Endothelial cell (in vitro differentiated cells): ENCODE measurements around the gene KCNA3. TPM values are rescaled to one million over a fixed set of nuclear protein-coding genes. Genes with fewer than 3 reads are reported as not detected.

Experiments
- DNase-seq: peaks from one replicate; pipeline ENCODE4 v3.0.0; 2021; ENCODE audit warnings: low spot score
- H3K27ac Mint-ChIP-seq: one replicate; pipeline ENCODE4 v1.8.0; 2021; ENCODE audit warnings: mixed read lengths, inconsistent platforms; ENCODE audit not compliant: unreplicated experiment
- H3K27me3 Mint-ChIP-seq: one replicate; pipeline ENCODE4 v1.8.0; 2021; ENCODE audit warnings: mild to moderate bottlenecking, moderate library complexity, mixed read lengths, inconsistent platforms; ENCODE audit not compliant: unreplicated experiment
- H3K36me3 Mint-ChIP-seq: one replicate; pipeline ENCODE4 v1.8.0; 2021; ENCODE audit warnings: mild to moderate bottlenecking, low read depth, mixed read lengths, inconsistent platforms; ENCODE audit not compliant: unreplicated experiment
- H3K4me1 Mint-ChIP-seq: one replicate; pipeline ENCODE4 v1.8.0; 2021; ENCODE audit warnings: mild to moderate bottlenecking, mixed read lengths, inconsistent platforms; ENCODE audit not compliant: unreplicated experiment
- H3K4me3 Mint-ChIP-seq: one replicate; pipeline ENCODE4 v1.8.0; 2021; ENCODE audit warnings: mild to moderate bottlenecking, mixed read lengths, inconsistent platforms; ENCODE audit not compliant: unreplicated experiment
- H3K9me3 Mint-ChIP-seq: one replicate; pipeline ENCODE4 v1.8.0; 2021; ENCODE audit warnings: mixed read lengths, inconsistent platforms; ENCODE audit not compliant: unreplicated experiment
- total RNA-seq: library from RNA; stranded (reverse); fragmentation: NEBNext Ultra II Directional; extraction: Animal tissue kit (Norgen Biotek cat#: 25700); gene quantifications from one replicate; pipeline ENCODE4 v1.2.1, GENCODE V29; 2021; ENCODE audit not compliant: unreplicated experiment
- TF ChIP-seq, protein P1 (sequence below): fragments of 200-600 bp; sonication (generic); IDR thresholded peaks from one replicate; pipeline ENCODE4 v1.5.0; 2021; ENCODE audit warnings: antibody characterized with exemption; ENCODE audit not compliant: unreplicated experiment

KCNA3 gene
- total RNA-seq, 1 donor from 2014 or later, result 0.26 TPM

DNA sequence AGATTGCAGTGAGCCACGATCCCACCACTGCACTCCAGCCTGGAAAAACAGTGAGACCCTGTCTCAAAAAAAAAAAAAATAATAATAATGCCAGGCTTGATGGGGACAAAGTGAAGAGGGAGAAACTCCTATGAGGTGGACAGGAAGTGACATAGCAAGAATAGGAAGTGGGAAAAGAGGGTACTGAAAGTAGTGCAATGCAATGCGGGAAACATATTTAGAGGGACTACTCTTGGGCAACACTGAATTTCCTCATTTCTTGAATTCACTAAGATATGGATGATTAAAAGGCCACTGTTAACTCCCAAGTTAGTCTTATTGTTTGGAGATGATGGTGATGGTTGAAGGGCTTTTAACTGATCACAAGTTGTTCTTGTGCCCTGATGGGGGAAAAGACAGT lies 47.0 kb downstream of the KCNA3 start:
- Mint-ChIP-seq H3K27me3 (no peaks in the 10 kb centered on the region), H3K4me1 (no peaks in the 10 kb centered on the region), H3K36me3 (no peaks in the 10 kb centered on the region), H3K4me3 (no peak overlapping the region), H3K9me3 (no peaks in the 10 kb centered on the region), H3K27ac (no peak overlapping the region)
- TF ChIP-seq, protein P1, sequence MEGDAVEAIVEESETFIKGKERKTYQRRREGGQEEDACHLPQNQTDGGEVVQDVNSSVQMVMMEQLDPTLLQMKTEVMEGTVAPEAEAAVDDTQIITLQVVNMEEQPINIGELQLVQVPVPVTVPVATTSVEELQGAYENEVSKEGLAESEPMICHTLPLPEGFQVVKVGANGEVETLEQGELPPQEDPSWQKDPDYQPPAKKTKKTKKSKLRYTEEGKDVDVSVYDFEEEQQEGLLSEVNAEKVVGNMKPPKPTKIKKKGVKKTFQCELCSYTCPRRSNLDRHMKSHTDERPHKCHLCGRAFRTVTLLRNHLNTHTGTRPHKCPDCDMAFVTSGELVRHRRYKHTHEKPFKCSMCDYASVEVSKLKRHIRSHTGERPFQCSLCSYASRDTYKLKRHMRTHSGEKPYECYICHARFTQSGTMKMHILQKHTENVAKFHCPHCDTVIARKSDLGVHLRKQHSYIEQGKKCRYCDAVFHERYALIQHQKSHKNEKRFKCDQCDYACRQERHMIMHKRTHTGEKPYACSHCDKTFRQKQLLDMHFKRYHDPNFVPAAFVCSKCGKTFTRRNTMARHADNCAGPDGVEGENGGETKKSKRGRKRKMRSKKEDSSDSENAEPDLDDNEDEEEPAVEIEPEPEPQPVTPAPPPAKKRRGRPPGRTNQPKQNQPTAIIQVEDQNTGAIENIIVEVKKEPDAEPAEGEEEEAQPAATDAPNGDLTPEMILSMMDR, result no peak
- no peak for DNase-seq

DNA sequence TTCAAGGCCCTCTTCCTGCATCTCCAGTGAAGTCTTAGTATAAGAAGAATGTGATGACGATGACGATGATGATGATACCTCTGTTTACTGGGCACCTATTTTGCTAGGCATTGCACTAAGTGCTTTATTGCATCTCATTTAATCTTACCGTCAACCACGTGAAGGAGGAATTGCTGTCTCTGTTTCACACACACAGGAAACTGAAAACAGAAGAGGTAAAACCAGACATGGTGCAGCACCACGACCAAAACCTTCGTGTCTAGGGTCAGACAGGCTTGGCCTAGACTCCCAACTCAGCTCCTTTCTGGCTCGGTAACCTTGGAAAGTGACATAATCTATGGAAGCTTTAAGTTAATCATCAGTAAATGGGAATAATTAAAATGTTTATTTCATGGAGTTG lies 47.9 kb downstream of the KCNA3 start:
- H3K36me3 Mint-ChIP-seq, result no peaks in the 10 kb centered on the region

More for the DNA sequence above, 47.9 kb downstream of the KCNA3 start:
- Mint-ChIP-seq H3K4me3 (no peak overlapping the region), H3K27ac (no peak overlapping the region), H3K9me3 (no peaks in the 10 kb centered on the region), H3K27me3 (no peaks in the 10 kb centered on the region), H3K4me1 (no peaks in the 10 kb centered on the region)
- TF ChIP-seq, protein P1, result no peak
- DNase-seq, result no peak

Other genes starting within 250 kb of the KCNA3 start
- gene PROK1, start 223.8 kb downstream of the KCNA3 start, total RNA-seq, result not detected
- gene KCNA10, start 155.8 kb downstream of the KCNA3 start, total RNA-seq, result not detected
- gene KCNA2, start 68.6 kb downstream of the KCNA3 start, total RNA-seq, result 0.23 TPM
- 20.6 TPM for gene CD53, start 198.2 kb upstream of the KCNA3 start, total RNA-seq